Measurements from ENCODE around the gene C17orf50.

Gene C17orf50

GRCh38 chr17:35728551-35728950, 32.1 kb upstream of the C17orf50 start:
- 100% methylated on average over 2 of the region's 3 CpGs for WGBS (ENCODE audit: insufficient coverage)
- H3K4me3 ChIP-seq (ENCODE audit: control insufficient read depth in 1 of 7, extremely low read depth in 1 of 7, insufficient read depth in 4 of 7, low read depth in 2 of 7, low read length in 6 of 7) = no peak overlapping the region
- no peak overlapping the region for H3K27ac ChIP-seq (ENCODE audit: insufficient read depth in 1 of 2, low read depth in 1 of 2, low read length in 2 of 2, poor library complexity in 1 of 2, severe bottlenecking in 2 of 2)
- no peaks in the 10 kb centered on the region for H3K9me3 ChIP-seq (ENCODE audit: control extremely low read depth in 1 of 5, control insufficient read depth in 4 of 5, insufficient read depth in 2 of 5, low read depth in 1 of 5, low read length in 4 of 5)
- H3K27me3 ChIP-seq (replicated peaks in 2 of 5; ENCODE audit: control insufficient read depth in 4 of 5, insufficient read depth in 5 of 5, low read length in 4 of 5) = no peaks in the 10 kb centered on the region
- CTCF ChIA-PET = interaction anchor here (1.1 to 1.5 kb wide), 2 partner anchors 8 to 19 kb away, joined by 3 read pairs; no protein-coding TSS in a partner anchor
- H3K36me3 ChIP-seq (ENCODE audit: control insufficient read depth in 4 of 4, insufficient read depth in 4 of 4, low read length in 3 of 4) = peaks cover 15 to 39% (median 25%) of the 10 kb centered on the region in 4 experiments
- POLR2A ChIA-PET = no interaction called here
- peaks cover 0 to 16% (median 10%) of the 10 kb centered on the region in 4 experiments for H3K4me1 ChIP-seq (ENCODE audit: control extremely low read depth in 1 of 4, control insufficient read depth in 4 of 4, insufficient read depth in 4 of 4, low read length in 3 of 4)
- no peak for DNase-seq

GRCh38 chr17:35729405-35729833, 31.3 kb upstream of the C17orf50 start:
- Histone ChIP-seq H3K4me1 (ENCODE audit: control extremely low read depth in 1 of 4, control insufficient read depth in 4 of 4, insufficient read depth in 4 of 4, low read length in 3 of 4) (peaks cover 0 to 16% (median 10%) of the 10 kb centered on the region in 4 experiments), H3K9me3 (ENCODE audit: control extremely low read depth in 1 of 5, control insufficient read depth in 4 of 5, insufficient read depth in 2 of 5, low read depth in 1 of 5, low read length in 4 of 5) (no peaks in the 10 kb centered on the region), H3K27ac (ENCODE audit: insufficient read depth in 1 of 2, low read depth in 1 of 2, low read length in 2 of 2, poor library complexity in 1 of 2, severe bottlenecking in 2 of 2) (no peak overlapping the region), H3K36me3 (ENCODE audit: control insufficient read depth in 4 of 4, insufficient read depth in 4 of 4, low read length in 3 of 4) (peaks cover 8 to 30% (median 19%) of the 10 kb centered on the region in 4 experiments), H3K27me3 (replicated peaks in 2 of 5; ENCODE audit: control insufficient read depth in 4 of 5, insufficient read depth in 5 of 5, low read length in 4 of 5) (no peaks in the 10 kb centered on the region), H3K4me3 (ENCODE audit: control insufficient read depth in 1 of 7, extremely low read depth in 1 of 7, insufficient read depth in 4 of 7, low read depth in 2 of 7, low read length in 6 of 7) (no peak overlapping the region)
- WGBS (ENCODE audit: insufficient coverage) = 96% methylated on average over 4 of the region's 4 CpGs
- no peak for DNase-seq
- CTCF ChIA-PET = interaction anchor here (0.9 to 1.6 kb wide), 4 partner anchors 9 to 116 kb away, joined by 3 to 5 read pairs (median 3); no protein-coding TSS in a partner anchor
- POLR2A ChIA-PET = no interaction called here

GRCh38 chr17:35730400-35731005, 30.2 kb upstream of the C17orf50 start:
- ChIA-PET POLR2A (no interaction called here), CTCF (interaction anchor here (0.7 to 2.0 kb wide), 8 partner anchors 13 to 175 kb away, joined by 3 to 10 read pairs (median 4); no protein-coding TSS in a partner anchor)
- no peak overlapping the region for H3K27ac ChIP-seq (ENCODE audit: insufficient read depth in 1 of 2, low read depth in 1 of 2, low read length in 2 of 2, poor library complexity in 1 of 2, severe bottlenecking in 2 of 2)
- peaks cover 0 to 16% (median 10%) of the 10 kb centered on the region in 4 experiments for H3K4me1 ChIP-seq (ENCODE audit: control extremely low read depth in 1 of 4, control insufficient read depth in 4 of 4, insufficient read depth in 4 of 4, low read length in 3 of 4)
- peaks cover 3 to 19% (median 10%) of the 10 kb centered on the region in 4 experiments for H3K36me3 ChIP-seq (ENCODE audit: control insufficient read depth in 4 of 4, insufficient read depth in 4 of 4, low read length in 3 of 4)
- DNase-seq = no peak
- WGBS (ENCODE audit: insufficient coverage) = 92% methylated on average over 8 of the region's 10 CpGs
- no peaks in the 10 kb centered on the region for H3K9me3 ChIP-seq (ENCODE audit: control extremely low read depth in 1 of 5, control insufficient read depth in 4 of 5, insufficient read depth in 2 of 5, low read depth in 1 of 5, low read length in 4 of 5)
- peak overlapping the region in 1 of 7 experiments; percentile 81 for H3K4me3 ChIP-seq (ENCODE audit: control insufficient read depth in 1 of 7, extremely low read depth in 1 of 7, insufficient read depth in 4 of 7, low read depth in 2 of 7, low read length in 6 of 7)
- H3K27me3 ChIP-seq (replicated peaks in 2 of 5; ENCODE audit: control insufficient read depth in 4 of 5, insufficient read depth in 5 of 5, low read length in 4 of 5) = no peaks in the 10 kb centered on the region

- H3K4me1 ChIP-seq (ENCODE audit: control extremely low read depth in 1 of 4, control insufficient read depth in 4 of 4, insufficient read depth in 4 of 4, low read length in 3 of 4) = peaks cover 0 to 16% (median 10%) of the 10 kb centered on the region in 4 experiments
- ChIA-PET POLR2A (no interaction called here), CTCF (interaction anchor here (0.7 to 2.0 kb wide), 6 partner anchors 17 to 176 kb away, joined by 3 to 10 read pairs (median 4); no protein-coding TSS in a partner anchor)
- no peaks in the 10 kb centered on the region for H3K27me3 ChIP-seq (replicated peaks in 2 of 5; ENCODE audit: control insufficient read depth in 4 of 5, insufficient read depth in 5 of 5, low read length in 4 of 5)
- H3K36me3 ChIP-seq (ENCODE audit: control insufficient read depth in 4 of 4, insufficient read depth in 4 of 4, low read length in 3 of 4) = peaks cover 0 to 11% (median 4%) of the 10 kb centered on the region in 4 experiments
- DNase-seq = peak in 2 of 3 donors; percentile 53 to 66
- peak within 1 kb of the TSS; percentile 41 to 82 (median 62) for H3K4me3 ChIP-seq (ENCODE audit: control insufficient read depth in 1 of 7, extremely low read depth in 1 of 7, insufficient read depth in 4 of 7, low read depth in 2 of 7, low read length in 6 of 7)
- H3K9me3 ChIP-seq (ENCODE audit: control extremely low read depth in 1 of 5, control insufficient read depth in 4 of 5, insufficient read depth in 2 of 5, low read depth in 1 of 5, low read length in 4 of 5) = no peaks in the 10 kb centered on the region
- WGBS (ENCODE audit: insufficient coverage) = 6% methylated on average over 20 of the region's 44 CpGs
- H3K27ac ChIP-seq (ENCODE audit: insufficient read depth in 1 of 2, low read depth in 1 of 2, low read length in 2 of 2, poor library complexity in 1 of 2, severe bottlenecking in 2 of 2) = no peak within 1 kb of the TSS
Observed at GRCh38 chr17:35731239-35731916, 29.3 kb upstream of the C17orf50 start, which contains the start of gene RASL10B. Gene RASL10B (plus strand): TSS chr17:35731639. CDS start chr17:35735185, 3,546 bp downstream.

GRCh38 chr17:35731917-35732805, 28.5 kb upstream of the C17orf50 start:
- Histone ChIP-seq H3K27me3 (replicated peaks in 2 of 5; ENCODE audit: control insufficient read depth in 4 of 5, insufficient read depth in 5 of 5, low read length in 4 of 5) (no peaks in the 10 kb centered on the region), H3K9me3 (ENCODE audit: control extremely low read depth in 1 of 5, control insufficient read depth in 4 of 5, insufficient read depth in 2 of 5, low read depth in 1 of 5, low read length in 4 of 5) (no peaks in the 10 kb centered on the region), H3K27ac (ENCODE audit: insufficient read depth in 1 of 2, low read depth in 1 of 2, low read length in 2 of 2, poor library complexity in 1 of 2, severe bottlenecking in 2 of 2) (no peak overlapping the region), H3K4me1 (ENCODE audit: control extremely low read depth in 1 of 4, control insufficient read depth in 4 of 4, insufficient read depth in 4 of 4, low read length in 3 of 4) (peaks cover 0 to 16% (median 10%) of the 10 kb centered on the region in 4 experiments), H3K36me3 (ENCODE audit: control insufficient read depth in 4 of 4, insufficient read depth in 4 of 4, low read length in 3 of 4) (peaks cover 0 to 4% (median under 1%) of the 10 kb centered on the region in 4 experiments), H3K4me3 (ENCODE audit: control insufficient read depth in 1 of 7, extremely low read depth in 1 of 7, insufficient read depth in 4 of 7, low read depth in 2 of 7, low read length in 6 of 7) (peak overlapping the region in 6 of 7 experiments; percentile 1 to 81 (median 54))
- ChIA-PET POLR2A (no interaction called here), CTCF (interaction anchor here (0.6 to 2.0 kb wide), 4 partner anchors 16 to 120 kb away, joined by 4 to 10 read pairs (median 6); no protein-coding TSS in a partner anchor)
- WGBS (ENCODE audit: insufficient coverage) = 44% methylated on average over 23 of the region's 47 CpGs
- DNase-seq = peak in 2 of 3 donors; percentile 35 to 48

- Histone ChIP-seq H3K4me3 (ENCODE audit: control insufficient read depth in 1 of 7, extremely low read depth in 1 of 7, insufficient read depth in 4 of 7, low read depth in 2 of 7, low read length in 6 of 7) (no peak overlapping the region), H3K4me1 (ENCODE audit: control extremely low read depth in 1 of 4, control insufficient read depth in 4 of 4, insufficient read depth in 4 of 4, low read length in 3 of 4) (peaks cover 0 to 16% (median 10%) of the 10 kb centered on the region in 4 experiments), H3K27ac (ENCODE audit: insufficient read depth in 1 of 2, low read depth in 1 of 2, low read length in 2 of 2, poor library complexity in 1 of 2, severe bottlenecking in 2 of 2) (no peak overlapping the region), H3K36me3 (ENCODE audit: control insufficient read depth in 4 of 4, insufficient read depth in 4 of 4, low read length in 3 of 4) (peaks cover 0 to under 1% (median 0%) of the 10 kb centered on the region in 4 experiments), H3K9me3 (ENCODE audit: control extremely low read depth in 1 of 5, control insufficient read depth in 4 of 5, insufficient read depth in 2 of 5, low read depth in 1 of 5, low read length in 4 of 5) (no peaks in the 10 kb centered on the region), H3K27me3 (replicated peaks in 2 of 5; ENCODE audit: control insufficient read depth in 4 of 5, insufficient read depth in 5 of 5, low read length in 4 of 5) (no peaks in the 10 kb centered on the region)
- WGBS (ENCODE audit: insufficient coverage) = 100% methylated on average over 1 of the region's 1 CpG
- POLR2A ChIA-PET = no interaction called here
- DNase-seq = no peak
- CTCF ChIA-PET = no interaction called here
Observed at GRCh38 chr17:35732806-35733136, 27.9 kb upstream of the C17orf50 start.

Data from common myeloid progenitor, CD34-positive (primary cell).